ENCODE data around the gene PDXP. TPM values are rescaled to one million over a fixed set of nuclear protein-coding genes. Genes with fewer than 3 reads are reported as not detected.

Gene PDXP
- total and polyA plus RNA-seq, 2 experiments from 2014 or later: 15.0 to 55.6 TPM

GRCh38 chr22:37674951-37675929, 16.7 kb downstream of the PDXP start, which contains the start of gene LGALS1:
Gene LGALS1 (plus strand): TSS chr22:37675636. CDS start chr22:37675703, 67 bp downstream.
- Mint-ChIP-seq H3K36me3 (ENCODE audit: low read depth) (no peaks in the 10 kb centered on the region), H3K27ac (no peak within 1 kb of the TSS), H3K4me3 (peak within 1 kb of the TSS; percentile 79), H3K4me1 (peaks cover 17% of the 10 kb centered on the region), H3K9me3 (no peaks in the 10 kb centered on the region), H3K27me3 (ENCODE audit: insufficient read depth, low read depth, poor library complexity) (peaks cover 12% of the 10 kb centered on the region)
- Histone ChIP-seq H3K4me2 (peak within 1 kb of the TSS; percentile 86), H4K20me1 (replicated peaks; ENCODE audit: insufficient read depth) (no peaks in the 10 kb centered on the region), H3K4me1 (ENCODE audit: insufficient read depth) (peaks cover 11% of the 10 kb centered on the region; the same call in 1 of the 2 replicates), H2AFZ (peak within 1 kb of the TSS; percentile 78; the same call in 1 of the 2 replicates), H3K27ac (ENCODE audit: low read depth) (no peak within 1 kb of the TSS), H3K4me3 (peak within 1 kb of the TSS; percentile 55), H3K27me3 (ENCODE audit: insufficient read depth) (no peaks in the 10 kb centered on the region), H3K36me3 (ENCODE audit: insufficient read depth) (no peaks in the 10 kb centered on the region), H3F3A (replicated peaks; ENCODE audit: low read depth) (peaks cover 19% of the 10 kb centered on the region; the same call in 1 of the 2 replicates), H3K9me2 (ENCODE audit: insufficient read depth) (no peaks in the 10 kb centered on the region), H3K79me2 (replicated peaks; ENCODE audit: insufficient read depth) (no peaks in the 10 kb centered on the region)
- TF ChIP-seq POLR2AphosphoS5 (IDR thresholded peaks at IDR 0.05; ENCODE audit: low read depth): peak; percentile 36; the same call in 1 of the 2 replicates
- TF ChIP-seq, protein P1, sequence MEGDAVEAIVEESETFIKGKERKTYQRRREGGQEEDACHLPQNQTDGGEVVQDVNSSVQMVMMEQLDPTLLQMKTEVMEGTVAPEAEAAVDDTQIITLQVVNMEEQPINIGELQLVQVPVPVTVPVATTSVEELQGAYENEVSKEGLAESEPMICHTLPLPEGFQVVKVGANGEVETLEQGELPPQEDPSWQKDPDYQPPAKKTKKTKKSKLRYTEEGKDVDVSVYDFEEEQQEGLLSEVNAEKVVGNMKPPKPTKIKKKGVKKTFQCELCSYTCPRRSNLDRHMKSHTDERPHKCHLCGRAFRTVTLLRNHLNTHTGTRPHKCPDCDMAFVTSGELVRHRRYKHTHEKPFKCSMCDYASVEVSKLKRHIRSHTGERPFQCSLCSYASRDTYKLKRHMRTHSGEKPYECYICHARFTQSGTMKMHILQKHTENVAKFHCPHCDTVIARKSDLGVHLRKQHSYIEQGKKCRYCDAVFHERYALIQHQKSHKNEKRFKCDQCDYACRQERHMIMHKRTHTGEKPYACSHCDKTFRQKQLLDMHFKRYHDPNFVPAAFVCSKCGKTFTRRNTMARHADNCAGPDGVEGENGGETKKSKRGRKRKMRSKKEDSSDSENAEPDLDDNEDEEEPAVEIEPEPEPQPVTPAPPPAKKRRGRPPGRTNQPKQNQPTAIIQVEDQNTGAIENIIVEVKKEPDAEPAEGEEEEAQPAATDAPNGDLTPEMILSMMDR (conservative IDR thresholded peaks at IDR 0.05; ENCODE audit: low read depth in 2 of 2): no peak
- TF ChIP-seq REST (IDR thresholded peaks at IDR 0.05; ENCODE audit: unreplicated experiment): no peak
- DNase-seq (ENCODE audit: low spot score) (peak; percentile 83), ATAC-seq (peak; percentile 56)

GRCh38 chr22:37675930-37676735, 17.6 kb downstream of the PDXP start:
- no peaks in the 10 kb centered on the region for H3K79me2 ChIP-seq (replicated peaks; ENCODE audit: insufficient read depth)
- Mint-ChIP-seq H3K9me3 (no peaks in the 10 kb centered on the region), H3K4me3 (peak overlapping the region; percentile 79), H3K27me3 (ENCODE audit: insufficient read depth, low read depth, poor library complexity) (peaks cover 11% of the 10 kb centered on the region), H3K4me1 (peaks cover 17% of the 10 kb centered on the region), H3K27ac (no peak overlapping the region), H3K36me3 (ENCODE audit: low read depth) (no peaks in the 10 kb centered on the region)
- no peak for TF ChIP-seq POLR2AphosphoS5 (IDR thresholded peaks at IDR 0.05; ENCODE audit: low read depth)
- TF ChIP-seq, protein P2, sequence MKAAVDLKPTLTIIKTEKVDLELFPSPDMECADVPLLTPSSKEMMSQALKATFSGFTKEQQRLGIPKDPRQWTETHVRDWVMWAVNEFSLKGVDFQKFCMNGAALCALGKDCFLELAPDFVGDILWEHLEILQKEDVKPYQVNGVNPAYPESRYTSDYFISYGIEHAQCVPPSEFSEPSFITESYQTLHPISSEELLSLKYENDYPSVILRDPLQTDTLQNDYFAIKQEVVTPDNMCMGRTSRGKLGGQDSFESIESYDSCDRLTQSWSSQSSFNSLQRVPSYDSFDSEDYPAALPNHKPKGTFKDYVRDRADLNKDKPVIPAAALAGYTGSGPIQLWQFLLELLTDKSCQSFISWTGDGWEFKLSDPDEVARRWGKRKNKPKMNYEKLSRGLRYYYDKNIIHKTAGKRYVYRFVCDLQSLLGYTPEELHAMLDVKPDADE (IDR thresholded peaks at IDR 0.05): no peak
- no peak for TF ChIP-seq REST (IDR thresholded peaks at IDR 0.05; ENCODE audit: unreplicated experiment)
- no peak for TF ChIP-seq ZNF114 (CRISPR knock-in tag; IDR thresholded peaks at IDR 0.05)
- TF ChIP-seq NANOG (IDR thresholded peaks at IDR 0.05; ENCODE audit: borderline replicate concordance): no peak
- TF ChIP-seq EZH2 (IDR thresholded peaks at IDR 0.05; ENCODE audit: low read depth, unreplicated experiment): no peak
- ATAC-seq (peak; percentile 3), DNase-seq (ENCODE audit: low spot score) (peak; percentile 26)
- no peaks in the 10 kb centered on the region for H3K36me3 ChIP-seq (ENCODE audit: insufficient read depth)
- H3K4me3 ChIP-seq: peak overlapping the region; percentile 55
- H2AFZ ChIP-seq: peak overlapping the region; percentile 78; the same call in 1 of the 2 replicates
- peaks cover 19% of the 10 kb centered on the region; the same call in 1 of the 2 replicates for H3F3A ChIP-seq (replicated peaks; ENCODE audit: low read depth)
- peaks cover 11% of the 10 kb centered on the region; the same call in 1 of the 2 replicates for H3K4me1 ChIP-seq (ENCODE audit: insufficient read depth)
- no peaks in the 10 kb centered on the region for H3K27me3 ChIP-seq (ENCODE audit: insufficient read depth)
- peak overlapping the region; percentile 86 for H3K4me2 ChIP-seq
- H3K9me2 ChIP-seq (ENCODE audit: insufficient read depth): no peaks in the 10 kb centered on the region
- H4K20me1 ChIP-seq (replicated peaks; ENCODE audit: insufficient read depth): no peaks in the 10 kb centered on the region; the same call in 1 of the 2 replicates
- H3K27ac ChIP-seq (ENCODE audit: low read depth): 0 out of 2 replicates have a peak overlapping the region, but pooled peaks have one; percentile 7

Measured in GM23338 (cell line).